Heart left ventricle (tissue), 13 donors: Measurements from ENCODE around the gene PCDHGB5.
A peak's percentile ranks its signal among the peaks of the same experiment; 100 is the strongest.

Experiments
- CTCF ChIP-seq, 12 donors: fragments of 200-600 bp; sonication (generic) in 4 of 12; IDR thresholded peaks; one replicate each; pipeline versions ENCODE4 v1.5.0 to v1.8.0; 2018 to 2022; ENCODE audit warnings: antibody characterized with exemption in 12 of 12, mild to moderate bottlenecking in 5 of 12
- POLR2A ChIP-seq, 2 donors: fragments of 450-650 bp; IDR thresholded peaks; one replicate each; pipeline ENCODE4 v1.6.1; 2017; ENCODE audit warnings: antibody characterized with exemption in 2 of 2, mild to moderate bottlenecking in 2 of 2, moderate library complexity in 2 of 2
- donor health status: ischemic (EF 13 %, LVEDD 7.1; RV severe dilation, severe dysfunction).
- donor health status: DM: no; HTN: yes; CAD: no.
- donor health status: DM: no; HTN: no; CAD: no.
- donor health status: ischemic (EF 25% LVEDD 6.9; RV normal size, moderate dysfunction).
- donor health status: ischemic (EF 25% LVEDD 5.7; RV mildly dilated, moderate dysfunction).
- donor health status: ischemic (EF 35%, LVEDD 5.7; RV mildly dilated, moderate dysfunction).
- donor health status: nonischemic (EF 11% LVEDD 7.7; RV severe dilation, severe dysfunction).
- donor health status: DM: yes; HTN: yes; CAD: no.
- donor health status: PGD.
- donor health status: ischemic (EF 29% LVEDD 5.4; RV normal size, mild dysfunction).
- donor health status: nonischemic (EF 23%, LVEDD 6.1; RV moderate dilation, normal function).

GRCh38 chr5:141412854-141413539 lies 15.2 kb downstream of the PCDHGB5 start, which contains the start of gene PCDHGA10:
- peak; percentile 26 to 60 (median 42) for TF ChIP-seq CTCF (IDR thresholded peaks at IDR 0.05)
- TF ChIP-seq POLR2A (IDR thresholded peaks at IDR 0.05), result no peak
